GM19351 (cell line): Measurements from ENCODE around the gene TM9SF1.

Experiments
- ATAC-seq: cut with Tn5 transposase; IDR thresholded peaks from one replicate; pipeline ENCODE4 v1.9.1; 2021; ENCODE audit warnings: mild to moderate bottlenecking, moderate library complexity; ENCODE audit not compliant: unreplicated experiment

The TM9SF1 gene

DNA sequence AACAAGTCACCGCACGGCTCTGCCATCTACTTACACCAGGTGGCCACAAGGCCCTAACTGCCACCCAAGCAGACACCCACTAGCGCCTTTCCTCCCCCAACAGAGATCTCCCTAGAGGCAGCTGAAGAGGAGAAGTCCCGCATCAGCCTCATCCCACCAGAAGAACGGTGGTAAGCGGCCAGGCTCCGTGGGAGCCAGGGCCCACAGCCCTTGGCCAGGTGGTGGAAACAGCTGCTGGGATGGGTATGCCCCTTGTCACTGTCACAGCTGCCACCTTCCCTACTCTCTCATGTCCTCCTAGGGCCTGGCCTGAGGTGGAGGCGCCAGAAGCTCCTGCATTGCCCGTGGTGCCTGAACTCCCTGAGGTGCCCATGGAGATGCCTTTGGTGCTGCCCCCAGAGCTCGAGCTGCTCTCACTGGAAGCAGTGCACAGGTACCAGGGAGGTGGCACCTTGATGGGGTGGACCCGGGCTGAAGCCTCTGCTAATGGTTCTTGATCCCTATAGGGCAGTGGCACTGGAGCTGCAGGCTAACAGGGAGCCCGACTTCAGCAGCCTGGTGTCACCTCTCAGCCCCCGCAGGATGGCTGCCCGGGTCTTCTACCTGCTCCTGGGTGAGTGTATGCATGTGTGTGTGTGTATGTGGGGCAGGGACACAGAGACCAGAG lies 15.8 kb downstream of the TM9SF1 start:
- no peak for ATAC-seq

DNA sequence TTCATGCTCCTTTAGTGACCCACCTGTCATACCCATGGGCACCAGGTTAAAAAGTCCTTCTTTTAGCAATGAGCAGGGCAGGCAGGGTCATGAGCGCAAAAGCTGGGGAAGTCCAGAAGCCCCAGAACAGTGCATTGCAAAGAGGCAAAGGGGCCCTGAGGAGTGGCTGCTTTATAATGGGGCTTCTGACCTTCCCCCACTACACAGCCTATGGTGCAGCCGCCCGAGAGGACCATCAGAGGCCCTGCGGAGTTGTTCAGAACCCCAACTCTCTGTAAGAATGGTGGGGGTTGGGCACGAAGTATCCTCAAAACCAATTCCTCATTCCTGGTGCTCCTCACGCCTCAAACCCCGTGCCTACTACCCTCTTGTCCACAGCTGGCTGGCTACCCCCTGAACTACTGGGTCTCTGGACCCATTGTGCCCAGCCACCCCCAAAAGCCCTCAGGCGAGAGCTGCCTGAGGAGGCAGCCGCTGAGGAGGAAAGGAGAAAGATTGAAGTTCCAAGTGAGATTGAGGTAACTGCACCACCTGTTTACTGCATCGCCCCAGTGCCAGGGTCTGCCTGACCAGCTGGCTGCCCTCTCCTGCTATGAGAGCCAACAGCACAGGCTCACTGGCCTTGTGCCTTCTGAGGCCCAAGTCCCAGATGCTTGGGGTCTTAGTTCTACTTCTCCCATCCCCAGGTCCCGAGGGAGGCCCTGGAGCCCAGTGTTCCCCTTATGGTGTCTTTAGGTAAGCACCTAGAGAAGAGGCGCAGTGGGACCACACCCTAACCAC lies 16.7 kb downstream of the TM9SF1 start:
- no peak for ATAC-seq

- no peak for ATAC-seq
Measured at GRCh38 chr14:24177891-24178290, 17.4 kb downstream of the TM9SF1 start.

GRCh38 chr14:24177041-24177825 lies 18.0 kb downstream of the TM9SF1 start:
- ATAC-seq: no peak

DNA sequence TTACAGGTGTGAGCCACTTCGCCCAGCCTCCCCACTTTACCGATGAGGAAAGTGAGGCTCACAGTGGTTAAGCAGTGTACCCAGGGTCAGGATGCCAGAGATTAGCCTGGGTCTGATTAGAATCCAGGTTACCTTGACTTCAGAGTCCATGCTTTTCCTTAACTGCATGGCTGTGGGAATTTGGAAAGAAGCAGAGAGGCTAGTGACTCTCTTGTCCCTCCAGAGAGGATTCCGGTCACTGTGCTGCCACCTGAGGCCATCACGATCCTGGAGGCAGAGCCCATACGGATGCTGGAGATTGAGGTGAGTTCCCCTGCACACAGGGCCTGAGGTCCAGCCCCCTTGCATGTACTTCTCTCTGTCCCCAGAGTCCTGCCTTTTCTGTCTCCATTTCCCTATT lies 18.6 kb downstream of the TM9SF1 start:
- no peak for ATAC-seq

GRCh38 chr14:24172871-24173281 lies 22.4 kb downstream of the TM9SF1 start:
- ATAC-seq: no peak

GRCh38 chr14:24172261-24172860 lies 22.9 kb downstream of the TM9SF1 start:
- no peak for ATAC-seq

GRCh38 chr14:24171422-24172260 lies 23.6 kb downstream of the TM9SF1 start, which contains the start of gene REC8:
Gene REC8 (plus strand): TSS chr14:24172080. CDS start chr14:24172553, 473 bp downstream.
- peak; percentile 69 for ATAC-seq

DNA sequence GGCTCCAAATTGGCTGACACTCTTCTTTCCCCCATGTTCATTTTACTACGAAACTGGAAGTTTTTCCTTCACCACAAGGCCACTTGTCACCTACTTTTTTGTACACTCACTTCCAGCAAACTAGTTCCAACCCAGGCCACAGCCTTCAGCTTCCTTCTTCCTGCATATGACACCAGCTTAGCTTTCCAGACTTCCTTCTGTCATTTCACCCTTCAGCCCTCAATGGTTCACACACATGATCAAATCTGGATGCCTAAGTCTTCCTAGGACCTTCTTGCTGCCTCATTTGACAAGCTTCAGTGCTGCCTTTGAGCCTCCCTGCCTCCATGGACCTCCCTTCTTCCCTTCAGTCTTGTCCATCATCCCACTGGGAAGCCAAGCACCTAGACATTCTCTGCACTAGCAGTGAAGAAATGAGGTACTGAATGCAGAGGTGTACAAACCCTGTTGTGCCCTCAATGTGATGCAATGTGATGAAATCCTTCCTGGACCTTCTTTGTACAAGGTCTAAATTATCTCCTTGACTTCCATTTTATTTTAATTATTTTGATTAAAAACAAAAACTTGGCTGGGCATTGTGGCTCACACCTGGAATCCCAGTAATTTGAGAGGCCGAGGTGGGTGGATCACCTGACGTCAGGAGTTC lies 27.6 kb downstream of the TM9SF1 start:
- no peak for ATAC-seq

DNA sequence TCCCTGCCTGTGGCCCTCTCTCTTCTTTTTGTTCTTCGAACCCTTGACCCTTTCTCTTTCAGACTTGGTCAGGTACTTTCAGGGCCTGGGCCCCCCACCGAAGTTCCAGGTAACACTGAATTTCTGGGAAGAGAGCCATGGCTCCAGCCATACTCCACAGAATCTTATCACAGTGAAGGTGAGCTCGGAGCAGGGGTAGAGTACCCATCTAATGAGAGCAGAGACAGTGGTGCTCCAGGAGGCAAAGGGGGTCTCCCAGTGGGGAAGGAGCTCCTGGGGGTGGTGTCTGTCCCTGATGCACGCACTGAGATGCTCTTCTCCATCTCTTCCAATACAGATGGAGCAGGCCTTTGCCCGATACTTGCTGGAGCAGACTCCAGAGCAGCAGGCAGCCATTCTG lies 29.5 kb downstream of the TM9SF1 start:
- ATAC-seq: no peak

GRCh38 chr14:24164518-24164991 lies 30.7 kb downstream of the TM9SF1 start:
- ATAC-seq: no peak

GRCh38 chr14:24162093-24162492 lies 33.1 kb downstream of the TM9SF1 start:
- no peak for ATAC-seq

DNA sequence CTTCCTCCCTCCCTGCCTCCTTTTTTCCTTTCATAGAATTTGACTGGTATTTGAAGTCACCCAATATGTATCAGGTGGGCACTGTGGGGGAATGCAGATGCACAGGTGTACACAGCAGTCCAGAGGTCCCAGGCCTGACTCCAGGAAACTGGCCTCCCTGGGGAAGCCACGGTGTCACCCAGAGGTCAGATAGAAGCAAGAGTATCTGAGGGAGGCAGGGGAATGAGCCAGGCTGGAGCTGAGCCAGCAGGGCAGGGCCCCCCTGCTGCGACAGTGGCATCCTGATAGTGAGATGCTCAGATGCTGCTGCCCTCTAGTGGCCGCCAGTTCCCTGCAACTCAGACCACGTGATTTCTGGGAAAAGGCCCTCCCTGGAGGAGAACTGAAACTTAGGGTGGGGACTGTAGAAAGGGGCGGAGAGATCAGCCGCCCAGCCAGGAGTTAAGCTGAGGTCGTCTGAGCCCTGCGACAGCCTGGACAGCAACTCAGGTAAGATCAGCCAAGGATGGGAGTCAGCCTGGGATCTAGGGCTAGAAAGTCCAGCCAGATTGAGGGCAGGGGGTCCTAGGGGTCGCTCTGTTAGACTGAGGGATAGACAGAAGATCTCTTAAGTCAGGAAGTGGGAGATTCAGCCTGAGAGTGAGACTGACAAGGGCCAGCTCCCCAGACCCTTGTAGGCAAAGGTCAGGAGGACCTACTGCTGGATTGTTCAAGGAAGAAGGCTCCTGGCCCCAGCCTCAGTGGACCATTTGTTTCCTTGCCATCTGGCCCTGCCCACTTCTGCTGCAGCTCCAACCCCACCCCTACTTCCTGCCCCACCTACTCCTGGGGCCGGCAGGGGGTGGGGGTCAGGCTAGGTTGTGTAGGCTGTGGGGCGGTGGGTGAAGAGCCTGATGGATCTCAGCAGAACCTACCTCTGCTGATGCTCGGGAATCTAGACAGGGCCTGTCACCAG lies 34.1 kb downstream of the TM9SF1 start, which contains the start of gene IRF9:
Gene IRF9, plus strand, starts transcription at position 416 of the 955 bp plus-strand sequence. CDS start 880 bp downstream, outside the sequence.
- ATAC-seq: peak; percentile 92

DNA sequence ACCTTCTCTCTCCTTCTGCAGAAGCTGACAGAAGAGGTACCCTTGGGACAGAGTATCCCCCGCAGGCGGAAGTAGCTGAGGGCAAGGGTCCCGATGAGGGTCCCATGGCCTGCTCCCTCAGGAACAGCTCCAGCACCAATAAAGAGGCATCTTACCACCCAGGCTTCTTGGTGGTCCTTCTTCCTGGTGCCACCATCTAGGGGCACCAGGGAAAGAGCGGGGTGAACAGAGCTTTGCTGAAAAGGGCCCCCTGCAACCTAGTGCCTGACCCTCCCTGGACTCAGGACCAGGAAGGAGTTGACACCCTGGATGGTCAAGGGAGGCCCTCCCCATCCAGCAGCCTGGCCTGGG lies 34.8 kb downstream of the TM9SF1 start:
- ATAC-seq: no peak

- ATAC-seq: no peak
Measured at GRCh38 chr14:24159777-24160498, 35.3 kb downstream of the TM9SF1 start.

DNA sequence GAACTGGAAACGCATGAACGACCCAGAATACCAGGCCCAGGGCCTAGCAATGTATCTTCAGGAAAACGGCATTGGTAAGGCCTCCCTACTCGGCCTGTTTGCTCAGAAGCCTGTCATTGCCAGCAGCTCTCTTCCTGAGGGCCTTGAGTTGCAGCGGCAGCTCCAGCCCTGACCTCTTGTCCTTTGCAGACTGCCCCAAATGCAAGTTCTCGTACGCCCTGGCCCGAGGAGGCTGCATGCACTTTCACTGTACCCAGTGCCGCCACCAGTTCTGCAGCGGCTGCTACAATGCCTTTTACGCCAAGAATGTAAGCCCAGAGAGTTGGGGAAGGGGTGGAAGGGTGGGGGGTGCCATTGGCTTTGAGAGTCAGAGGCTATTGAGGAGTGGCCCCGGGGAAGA lies 37.9 kb downstream of the TM9SF1 start:
- ATAC-seq: no peak

DNA sequence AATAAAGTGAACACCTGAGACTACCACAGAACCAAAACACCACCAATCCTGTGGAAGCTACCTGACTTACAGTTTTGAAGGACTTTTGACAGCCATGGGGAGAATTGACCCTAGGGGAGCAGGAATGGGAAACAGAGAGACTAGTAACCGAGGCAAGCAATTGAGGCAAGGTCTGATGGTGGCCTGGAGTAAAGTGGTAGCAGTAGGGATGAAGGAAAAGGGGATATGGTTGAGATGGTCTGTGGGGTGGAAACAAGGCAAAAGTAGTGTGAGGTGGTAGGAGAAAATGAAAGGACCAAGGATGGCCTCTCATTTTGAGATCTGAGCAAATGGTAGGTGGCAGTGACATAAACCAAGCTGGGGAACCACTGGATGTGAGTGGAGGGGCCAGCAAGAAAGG lies 38.4 kb downstream of the TM9SF1 start:
- no peak for ATAC-seq

DNA sequence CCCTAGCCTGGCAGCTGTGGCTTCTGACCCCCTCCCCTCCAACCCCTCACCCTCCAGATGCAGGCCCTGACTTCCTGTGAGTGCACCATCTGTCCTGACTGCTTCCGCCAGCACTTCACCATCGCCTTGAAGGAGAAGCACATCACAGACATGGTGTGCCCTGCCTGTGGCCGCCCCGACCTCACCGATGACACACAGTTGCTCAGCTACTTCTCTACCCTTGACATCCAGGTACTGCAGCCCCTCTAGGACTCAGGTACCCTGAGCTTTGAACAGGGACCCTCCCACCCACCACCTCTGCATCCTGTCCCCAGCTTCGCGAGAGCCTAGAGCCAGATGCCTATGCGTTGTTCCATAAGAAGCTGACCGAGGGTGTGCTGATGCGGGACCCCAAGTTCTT lies 40.1 kb downstream of the TM9SF1 start:
- ATAC-seq: no peak
